ENCODE measurements around the gene CPPED1. TPM values are rescaled to one million over a fixed set of nuclear protein-coding genes. Genes with fewer than 3 reads are reported as not detected.

Gene CPPED1
- total and polyA plus RNA-seq, 8 donors: 1.8 to 7.9 (median 3.6) TPM

DNA sequence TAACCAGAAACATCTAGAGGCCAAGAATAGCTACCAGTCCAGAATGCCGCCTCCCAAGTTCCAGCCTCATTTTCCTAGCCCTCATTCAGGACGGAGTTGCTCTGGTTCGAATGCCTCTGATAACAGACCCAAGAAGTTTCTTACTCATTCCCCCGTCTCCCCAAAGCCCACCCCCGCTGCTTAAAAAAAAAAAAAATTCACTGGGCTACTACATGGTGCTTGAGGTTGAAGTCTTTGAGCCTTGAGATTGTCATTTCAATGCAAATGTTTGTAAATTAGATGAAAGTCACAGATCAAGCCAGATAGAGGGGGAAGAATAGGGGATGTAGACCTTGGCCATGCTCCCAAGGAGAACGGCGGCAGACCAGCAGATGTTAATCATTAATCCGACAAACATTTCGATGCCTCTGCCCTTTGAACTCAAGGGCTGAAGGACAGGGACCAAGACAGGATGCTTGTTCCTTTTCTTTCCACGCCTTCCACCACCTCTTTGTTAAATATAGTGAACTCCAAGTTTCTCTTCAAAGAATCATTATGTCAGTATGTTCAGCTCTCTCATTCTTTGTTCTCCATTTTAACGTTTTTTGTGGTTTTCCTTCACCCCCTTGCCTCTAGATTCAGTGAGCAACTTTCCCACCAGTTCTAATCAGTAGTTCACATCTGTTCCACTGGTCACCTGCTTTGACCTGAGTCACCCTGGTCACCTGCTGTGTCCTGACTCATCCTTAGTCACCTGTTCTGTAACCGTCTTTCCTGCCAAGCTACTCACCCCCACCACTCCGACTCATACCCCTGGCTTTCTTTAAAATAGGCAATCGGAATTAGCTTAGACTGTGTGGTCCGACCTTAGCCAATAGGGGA, 190.3 kb downstream of the CPPED1 start:
- H3K36me3 ChIP-seq: no peaks in the 10 kb centered on the region
- H3K4me3 ChIP-seq: no peak overlapping the region
- H3K4me1 ChIP-seq: no peaks in the 10 kb centered on the region
- H3K9me3 ChIP-seq: no peaks in the 10 kb centered on the region
- H3K27ac ChIP-seq: peak overlapping the region in 1 of 4 donors; percentile 2
- DNase-seq (peak in 1 of 6 donors; percentile 20), ATAC-seq (peak in 2 of 4 donors; percentile 50 to 61), FAIRE-seq (no peak)
- intact Hi-C loops (cut with DNase I): no loop called here
- TF ChIP-seq, protein P1, sequence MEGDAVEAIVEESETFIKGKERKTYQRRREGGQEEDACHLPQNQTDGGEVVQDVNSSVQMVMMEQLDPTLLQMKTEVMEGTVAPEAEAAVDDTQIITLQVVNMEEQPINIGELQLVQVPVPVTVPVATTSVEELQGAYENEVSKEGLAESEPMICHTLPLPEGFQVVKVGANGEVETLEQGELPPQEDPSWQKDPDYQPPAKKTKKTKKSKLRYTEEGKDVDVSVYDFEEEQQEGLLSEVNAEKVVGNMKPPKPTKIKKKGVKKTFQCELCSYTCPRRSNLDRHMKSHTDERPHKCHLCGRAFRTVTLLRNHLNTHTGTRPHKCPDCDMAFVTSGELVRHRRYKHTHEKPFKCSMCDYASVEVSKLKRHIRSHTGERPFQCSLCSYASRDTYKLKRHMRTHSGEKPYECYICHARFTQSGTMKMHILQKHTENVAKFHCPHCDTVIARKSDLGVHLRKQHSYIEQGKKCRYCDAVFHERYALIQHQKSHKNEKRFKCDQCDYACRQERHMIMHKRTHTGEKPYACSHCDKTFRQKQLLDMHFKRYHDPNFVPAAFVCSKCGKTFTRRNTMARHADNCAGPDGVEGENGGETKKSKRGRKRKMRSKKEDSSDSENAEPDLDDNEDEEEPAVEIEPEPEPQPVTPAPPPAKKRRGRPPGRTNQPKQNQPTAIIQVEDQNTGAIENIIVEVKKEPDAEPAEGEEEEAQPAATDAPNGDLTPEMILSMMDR (IDR thresholded peaks at IDR 0.05): no peak
- 25 to 28% methylated on average over 15 of the region's 15 CpGs for WGBS, 2 donors
- no peaks in the 10 kb centered on the region for H3K27me3 ChIP-seq

DNA sequence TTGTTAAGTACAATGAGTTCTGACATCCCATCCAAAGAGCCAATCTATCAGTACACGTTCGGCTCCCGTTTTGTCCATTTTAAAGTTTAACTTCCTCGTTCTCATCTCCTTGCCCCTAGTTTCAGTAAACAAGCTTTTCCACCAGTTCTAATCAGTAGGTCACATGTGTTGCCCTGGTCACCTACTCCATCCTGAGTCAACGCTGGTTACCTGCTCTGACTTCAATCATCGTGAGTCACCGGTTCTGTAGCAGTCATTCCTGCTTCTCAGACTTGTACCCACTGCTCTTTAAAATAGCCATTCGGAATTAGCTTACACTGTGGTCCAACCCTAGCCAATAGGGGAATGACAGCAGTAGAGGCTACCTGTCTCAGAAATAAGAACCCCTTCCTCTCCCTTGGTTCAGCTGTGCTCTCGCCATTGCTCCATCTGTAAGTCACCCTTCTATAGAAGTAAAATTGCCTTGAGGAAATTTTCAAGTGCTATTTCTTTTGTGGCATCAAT, 191.0 kb downstream of the CPPED1 start:
- DNase-seq (peak in 1 of 6 donors; percentile 22), FAIRE-seq (no peak), ATAC-seq (peak; percentile 55 to 90 (median 75))
- TF ChIP-seq, protein P1 (IDR thresholded peaks at IDR 0.05): no peak
- Histone ChIP-seq H3K36me3 (no peaks in the 10 kb centered on the region), H3K4me1 (no peaks in the 10 kb centered on the region), H3K4me3 (no peak overlapping the region), H3K27me3 (no peaks in the 10 kb centered on the region), H3K27ac (peak overlapping the region in 1 of 4 donors; percentile 2), H3K9me3 (no peaks in the 10 kb centered on the region)
- intact Hi-C loops (cut with DNase I): no loop called here
- 22 to 31% methylated on average over 9 of the region's 9 CpGs for WGBS, 2 donors

DNA sequence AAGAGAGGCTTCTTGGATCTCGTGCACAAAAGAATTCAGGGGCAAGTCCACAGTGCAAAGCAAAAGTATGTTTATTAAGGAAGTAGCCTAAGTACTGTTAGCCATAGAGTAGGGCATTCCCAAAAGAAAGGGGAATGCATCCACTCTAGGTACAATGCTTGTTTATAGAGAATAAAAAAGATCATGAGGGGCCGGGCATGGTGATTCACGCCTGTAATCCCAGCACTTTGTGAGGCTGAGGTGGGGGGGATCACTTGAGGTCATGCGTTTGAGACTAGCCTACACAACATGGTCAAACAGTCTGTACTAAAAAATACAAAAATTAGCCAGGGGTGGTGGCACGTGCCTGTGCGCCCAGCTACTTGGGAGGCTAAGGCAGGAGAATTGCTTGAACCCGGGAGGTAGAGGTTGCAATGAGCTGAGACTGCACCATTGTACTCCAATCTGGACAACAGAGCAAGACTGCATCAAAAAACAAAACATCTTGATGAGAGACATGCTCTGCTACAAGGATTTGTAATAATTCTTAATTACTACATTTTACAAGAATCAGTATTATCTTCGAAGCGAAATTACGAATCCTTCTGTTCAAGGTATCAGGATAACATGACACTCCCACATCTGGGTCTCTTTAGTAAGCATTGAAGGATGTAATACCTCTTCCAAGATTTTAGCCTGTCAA, 191.6 kb downstream of the CPPED1 start:
- H3K4me3 ChIP-seq: no peak overlapping the region
- no peaks in the 10 kb centered on the region for H3K36me3 ChIP-seq
- no peak overlapping the region for H3K27ac ChIP-seq
- H3K9me3 ChIP-seq: no peaks in the 10 kb centered on the region
- no peaks in the 10 kb centered on the region for H3K4me1 ChIP-seq
- WGBS, 2 donors: 75 to 85% methylated on average over 10 of the region's 10 CpGs
- no peaks in the 10 kb centered on the region for H3K27me3 ChIP-seq
- no peak for DNase-seq
- ATAC-seq: no peak
- intact Hi-C loops (cut with DNase I): no loop called here
- no peak for FAIRE-seq
- TF ChIP-seq, protein P1 (IDR thresholded peaks at IDR 0.05): no peak

DNA sequence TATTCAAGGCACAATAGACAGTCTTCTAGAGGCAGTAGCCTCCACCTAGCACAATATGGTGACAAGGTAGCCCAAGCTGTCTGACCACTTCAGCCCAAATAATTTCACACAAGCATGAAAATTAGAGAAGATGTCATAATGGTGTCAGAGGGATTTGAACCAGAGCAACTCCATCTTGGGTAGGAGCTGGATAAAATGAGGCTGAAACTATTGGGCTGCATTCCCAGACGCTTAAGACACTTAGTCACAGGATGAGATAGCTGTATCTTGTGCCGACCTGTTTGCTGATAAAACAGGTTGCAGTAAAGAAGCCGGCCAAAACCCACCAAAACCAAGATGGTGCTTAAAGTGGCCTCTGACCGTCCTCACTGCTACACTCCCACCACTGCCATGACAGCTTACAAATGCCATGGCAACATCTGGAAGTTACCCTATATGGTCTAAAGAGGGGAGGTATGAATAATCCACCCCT, 192.6 kb downstream of the CPPED1 start:
- intact Hi-C loops (cut with DNase I): no loop called here
- no peaks in the 10 kb centered on the region for H3K36me3 ChIP-seq
- TF ChIP-seq, protein P1 (IDR thresholded peaks at IDR 0.05): no peak
- no peak for DNase-seq
- no peaks in the 10 kb centered on the region for H3K4me1 ChIP-seq
- FAIRE-seq: no peak
- no peaks in the 10 kb centered on the region for H3K27me3 ChIP-seq
- no peak for ATAC-seq
- 32 to 47% methylated on average over 4 of the region's 4 CpGs for WGBS, 2 donors
- no peak overlapping the region for H3K4me3 ChIP-seq
- no peak overlapping the region for H3K27ac ChIP-seq
- H3K9me3 ChIP-seq: no peaks in the 10 kb centered on the region
